Measurements from ENCODE around the gene LATS2. TPM values are rescaled to one million over a fixed set of nuclear protein-coding genes. Genes with fewer than 3 reads are reported as not detected.

The LATS2 gene
- total and polyA plus RNA-seq, 9 donors: 12.5 to 41.9 (median 22.8) TPM

DNA sequence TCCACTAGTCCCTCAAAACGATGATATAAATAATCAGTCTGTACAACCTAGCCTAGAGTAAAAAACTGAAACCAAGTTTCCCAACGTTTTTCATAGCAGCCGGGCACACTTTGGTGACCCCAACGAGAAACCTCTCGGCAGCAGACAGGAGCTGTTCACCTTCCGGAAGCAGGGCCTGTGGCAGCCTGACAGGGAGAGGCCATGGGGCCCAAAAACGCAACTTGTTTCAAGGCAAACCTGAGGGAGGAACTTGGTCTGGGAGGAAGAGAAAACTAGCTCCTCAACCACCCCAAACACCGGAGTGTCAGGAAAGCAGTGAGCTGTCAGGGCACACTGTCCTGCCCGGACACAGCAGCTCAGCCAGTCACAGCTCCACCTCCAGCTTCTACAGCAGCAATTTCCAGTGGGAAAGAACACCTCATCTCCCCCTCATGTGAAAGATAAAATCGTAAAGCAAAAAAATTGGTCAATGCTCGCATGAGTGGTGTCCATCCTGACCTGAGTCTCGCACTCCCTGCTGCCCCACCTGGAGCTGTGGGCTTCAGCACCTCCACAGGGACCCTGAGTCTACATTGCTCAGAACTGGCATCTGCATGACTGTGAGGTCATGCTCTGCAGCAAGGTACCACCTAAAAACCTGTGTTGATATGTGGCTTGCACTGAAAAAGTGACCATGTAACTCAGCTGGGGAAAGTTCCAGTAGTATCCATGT is 40.6 kb upstream of the LATS2 start:
- intact Hi-C loops (cut with DNase I): no loop called here
- Histone ChIP-seq H3K36me3 (no peaks in the 10 kb centered on the region), H3K9me3 (no peaks in the 10 kb centered on the region), H3K4me3 (no peak overlapping the region), H3K4me1 (ENCODE audit: insufficient read depth) (no peaks in the 10 kb centered on the region), H3K27ac (no peak overlapping the region), H3K27me3 (no peaks in the 10 kb centered on the region)
- 76 to 84% (median 82%) methylated on average over 12 of the region's 12 CpGs for WGBS, 3 donors
- no peak for DNase-seq
- TF ChIP-seq POLR2A (IDR thresholded peaks at IDR 0.05) (no peak), CTCF (IDR thresholded peaks at IDR 0.05) (no peak), EP300 (IDR thresholded peaks at IDR 0.05) (no peak)

DNA sequence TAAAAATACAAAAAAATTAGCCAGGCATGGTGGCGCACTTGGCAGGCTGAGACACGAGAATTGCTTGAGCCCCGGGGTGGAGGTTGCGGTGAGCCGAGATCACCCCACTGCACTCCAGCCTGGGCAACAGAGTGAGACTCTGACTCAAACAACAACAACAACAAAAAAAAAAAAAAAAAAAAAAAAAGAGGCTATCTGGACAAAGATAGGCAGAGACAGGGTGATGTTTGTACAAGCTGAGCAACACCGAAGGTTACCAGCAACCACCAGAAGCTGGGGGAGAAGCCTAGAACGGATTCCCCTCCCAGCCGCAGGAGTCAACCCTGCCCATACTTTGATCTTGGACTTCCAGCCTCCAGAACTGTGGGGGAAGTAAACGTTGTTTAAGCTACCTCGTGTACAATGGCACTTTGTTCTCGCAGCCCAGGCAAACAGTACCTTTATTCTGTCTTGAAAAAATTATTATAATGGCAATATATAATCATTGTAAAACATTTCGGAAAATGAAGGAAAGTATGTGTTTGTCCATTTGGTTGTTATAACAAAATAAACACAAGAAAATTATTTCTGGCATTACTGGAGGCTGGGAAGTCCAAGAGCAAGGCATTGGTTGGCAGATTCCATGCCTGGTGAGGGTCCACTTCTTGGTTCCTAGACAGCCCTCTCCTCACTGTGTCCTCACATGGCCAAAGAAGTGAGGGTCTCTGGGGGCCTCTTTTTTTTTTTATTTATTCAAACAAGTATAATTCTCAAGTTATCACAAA is 39.8 kb upstream of the LATS2 start:
- no peaks in the 10 kb centered on the region for H3K36me3 ChIP-seq
- no peak overlapping the region for H3K27ac ChIP-seq
- WGBS, 3 donors: 82 to 86% (median 85%) methylated on average over 12 of the region's 12 CpGs
- no peak for TF ChIP-seq EP300 (IDR thresholded peaks at IDR 0.05)
- no peak overlapping the region for H3K4me3 ChIP-seq
- no peak for DNase-seq
- H3K4me1 ChIP-seq (ENCODE audit: insufficient read depth): no peaks in the 10 kb centered on the region
- intact Hi-C loops (cut with DNase I): no loop called here
- no peaks in the 10 kb centered on the region for H3K9me3 ChIP-seq
- no peaks in the 10 kb centered on the region for H3K27me3 ChIP-seq

GRCh38 chr13:21100211-21100610 is 38.8 kb upstream of the LATS2 start:
- intact Hi-C loops (cut with DNase I): no loop called here
- Histone ChIP-seq H3K27ac (no peak overlapping the region), H3K36me3 (no peaks in the 10 kb centered on the region), H3K4me1 (ENCODE audit: insufficient read depth) (no peaks in the 10 kb centered on the region), H3K9me3 (no peaks in the 10 kb centered on the region), H3K27me3 (no peaks in the 10 kb centered on the region), H3K4me3 (no peak overlapping the region)
- DNase-seq: no peak
- TF ChIP-seq EP300 (IDR thresholded peaks at IDR 0.05): no peak
- TF ChIP-seq POLR2A (IDR thresholded peaks at IDR 0.05): no peak
- TF ChIP-seq CTCF (IDR thresholded peaks at IDR 0.05): no peak
- WGBS, 3 donors: 89 to 90% (median 90%) methylated on average over 7 of the region's 7 CpGs

DNA sequence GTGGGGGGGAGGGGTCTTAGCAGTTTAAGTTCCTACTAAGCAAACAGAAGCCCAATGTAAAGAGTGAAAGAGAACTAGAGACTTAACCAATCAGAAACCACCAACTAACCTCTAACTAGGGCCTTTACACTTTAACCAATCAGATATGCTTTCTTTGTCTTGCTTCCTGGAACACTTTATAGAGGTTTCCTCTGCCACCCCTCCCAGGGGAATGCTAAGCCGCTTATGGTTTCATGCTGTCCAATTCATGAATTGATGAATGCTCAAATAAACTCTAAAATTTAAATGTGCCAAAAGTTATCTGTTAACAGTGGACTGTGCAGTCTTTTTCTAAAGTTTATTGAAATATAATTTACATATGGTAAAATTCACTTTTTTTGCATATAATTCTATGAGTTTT is 33.9 kb upstream of the LATS2 start:
- Histone ChIP-seq H3K27me3 (no peaks in the 10 kb centered on the region), H3K36me3 (no peaks in the 10 kb centered on the region), H3K27ac (no peak overlapping the region), H3K4me3 (no peak overlapping the region), H3K9me3 (no peaks in the 10 kb centered on the region), H3K4me1 (ENCODE audit: insufficient read depth) (no peaks in the 10 kb centered on the region)
- TF ChIP-seq EP300 (IDR thresholded peaks at IDR 0.05) (no peak), CTCF (IDR thresholded peaks at IDR 0.05) (no peak), POLR2A (IDR thresholded peaks at IDR 0.05) (no peak)
- intact Hi-C loops (cut with DNase I): no loop called here
- WGBS, 3 donors: 82 to 94% (median 93%) methylated on average over 1 of the region's 1 CpG
- DNase-seq: no peak

- no peaks in the 10 kb centered on the region for H3K4me1 ChIP-seq (ENCODE audit: insufficient read depth)
- no peaks in the 10 kb centered on the region for H3K27me3 ChIP-seq
- no peak for DNase-seq
- no peak for TF ChIP-seq EP300 (IDR thresholded peaks at IDR 0.05)
- no peak for TF ChIP-seq POLR2A (IDR thresholded peaks at IDR 0.05)
- no peak for TF ChIP-seq CTCF (IDR thresholded peaks at IDR 0.05)
- WGBS, 3 donors: 89 to 95% (median 89%) methylated on average over 3 of the region's 3 CpGs
- H3K27ac ChIP-seq: no peak overlapping the region
- intact Hi-C loops (cut with DNase I): no loop called here
- no peaks in the 10 kb centered on the region for H3K36me3 ChIP-seq
- H3K4me3 ChIP-seq: no peak overlapping the region
- no peaks in the 10 kb centered on the region for H3K9me3 ChIP-seq
Measured at GRCh38 chr13:21089830-21090229, 28.4 kb upstream of the LATS2 start.

Measured in ovary (tissue), 9 donors.